ENCODE data around the gene CRTC3.
"Not testable (repeated sequence)": the region's sequence is repeated elsewhere in the genome, so short reads cannot be mapped to it uniquely, and the experiment has no call there.

CRTC3 gene

DNA sequence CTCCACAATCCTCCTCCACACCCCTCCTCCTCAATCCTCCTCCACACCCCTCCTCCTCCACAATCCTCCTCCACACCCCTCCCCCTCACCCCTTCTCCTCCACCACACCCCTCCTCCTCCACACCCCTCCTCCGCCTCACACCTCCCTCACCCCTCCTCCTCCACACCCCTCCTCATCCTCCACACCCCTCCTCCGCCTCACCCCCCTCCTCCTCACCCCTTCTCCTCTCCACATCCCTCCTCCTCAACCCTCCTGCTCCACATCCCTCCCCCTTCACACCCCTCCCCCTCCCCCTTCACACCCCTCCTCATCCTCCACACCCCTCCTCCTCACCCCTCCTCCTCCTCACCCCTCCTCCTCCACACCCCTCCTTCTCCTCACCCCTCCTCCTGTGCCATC, 117.6 kb downstream of the CRTC3 start:
- TF ChIP-seq, protein P1, sequence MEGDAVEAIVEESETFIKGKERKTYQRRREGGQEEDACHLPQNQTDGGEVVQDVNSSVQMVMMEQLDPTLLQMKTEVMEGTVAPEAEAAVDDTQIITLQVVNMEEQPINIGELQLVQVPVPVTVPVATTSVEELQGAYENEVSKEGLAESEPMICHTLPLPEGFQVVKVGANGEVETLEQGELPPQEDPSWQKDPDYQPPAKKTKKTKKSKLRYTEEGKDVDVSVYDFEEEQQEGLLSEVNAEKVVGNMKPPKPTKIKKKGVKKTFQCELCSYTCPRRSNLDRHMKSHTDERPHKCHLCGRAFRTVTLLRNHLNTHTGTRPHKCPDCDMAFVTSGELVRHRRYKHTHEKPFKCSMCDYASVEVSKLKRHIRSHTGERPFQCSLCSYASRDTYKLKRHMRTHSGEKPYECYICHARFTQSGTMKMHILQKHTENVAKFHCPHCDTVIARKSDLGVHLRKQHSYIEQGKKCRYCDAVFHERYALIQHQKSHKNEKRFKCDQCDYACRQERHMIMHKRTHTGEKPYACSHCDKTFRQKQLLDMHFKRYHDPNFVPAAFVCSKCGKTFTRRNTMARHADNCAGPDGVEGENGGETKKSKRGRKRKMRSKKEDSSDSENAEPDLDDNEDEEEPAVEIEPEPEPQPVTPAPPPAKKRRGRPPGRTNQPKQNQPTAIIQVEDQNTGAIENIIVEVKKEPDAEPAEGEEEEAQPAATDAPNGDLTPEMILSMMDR (IDR thresholded peaks at IDR 0.05; ENCODE audit: insufficient read depth, missing control alignments) = no peak
- no peak for DNase-seq (ENCODE audit: insufficient read length, low spot score)
- no peak for FAIRE-seq

- no peak for FAIRE-seq
- DNase-seq (ENCODE audit: insufficient read length, low spot score) = peak; percentile 51
- TF ChIP-seq, protein P1 (IDR thresholded peaks at IDR 0.05; ENCODE audit: insufficient read depth, missing control alignments) = peak; percentile 93
These were observed 118.7 kb downstream of the CRTC3 start for GRCh38 chr15:90648137-90649070.

DNA sequence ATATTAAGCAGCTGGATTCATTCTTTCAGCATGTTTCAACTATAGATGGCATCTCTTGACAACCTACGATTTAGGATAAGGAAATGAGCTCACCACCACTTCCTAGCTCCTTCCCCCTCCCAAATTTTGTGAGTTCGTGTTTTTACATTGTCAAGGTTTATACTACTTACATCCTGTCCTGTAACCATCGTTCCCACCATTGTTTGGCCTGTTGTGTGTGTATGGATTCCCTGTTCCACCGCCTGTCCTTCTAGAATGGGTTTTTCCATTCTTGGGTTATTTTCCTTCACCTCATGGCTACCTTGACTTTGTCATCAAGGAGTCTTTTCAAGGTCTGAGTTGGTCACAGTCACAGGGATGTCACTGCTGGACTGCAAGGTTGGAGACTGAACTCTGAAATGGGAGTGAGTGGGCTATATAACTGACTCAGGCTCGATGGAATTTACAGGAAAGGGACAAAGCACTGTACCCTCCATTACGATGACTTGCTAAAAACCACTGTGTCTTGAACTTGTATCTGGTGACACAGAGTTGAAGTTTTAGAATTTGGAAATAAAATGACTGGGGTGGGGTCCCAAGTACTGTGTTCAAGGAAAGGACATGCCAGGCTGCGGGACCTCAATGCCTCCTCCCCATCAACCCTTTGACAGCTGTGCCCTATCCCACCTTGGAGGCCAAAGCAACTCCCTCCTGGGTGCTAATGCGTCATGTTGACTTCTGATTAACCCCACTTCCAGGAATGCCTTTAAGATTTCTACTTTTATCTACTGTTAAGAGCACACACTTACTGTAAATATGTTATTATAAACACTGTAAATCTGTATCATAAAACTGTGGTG, 120.6 kb downstream of the CRTC3 start:
- no peak for FAIRE-seq
- no peak for DNase-seq (ENCODE audit: insufficient read length, low spot score)
- TF ChIP-seq, protein P1 (IDR thresholded peaks at IDR 0.05; ENCODE audit: insufficient read depth, missing control alignments) = no peak

DNA sequence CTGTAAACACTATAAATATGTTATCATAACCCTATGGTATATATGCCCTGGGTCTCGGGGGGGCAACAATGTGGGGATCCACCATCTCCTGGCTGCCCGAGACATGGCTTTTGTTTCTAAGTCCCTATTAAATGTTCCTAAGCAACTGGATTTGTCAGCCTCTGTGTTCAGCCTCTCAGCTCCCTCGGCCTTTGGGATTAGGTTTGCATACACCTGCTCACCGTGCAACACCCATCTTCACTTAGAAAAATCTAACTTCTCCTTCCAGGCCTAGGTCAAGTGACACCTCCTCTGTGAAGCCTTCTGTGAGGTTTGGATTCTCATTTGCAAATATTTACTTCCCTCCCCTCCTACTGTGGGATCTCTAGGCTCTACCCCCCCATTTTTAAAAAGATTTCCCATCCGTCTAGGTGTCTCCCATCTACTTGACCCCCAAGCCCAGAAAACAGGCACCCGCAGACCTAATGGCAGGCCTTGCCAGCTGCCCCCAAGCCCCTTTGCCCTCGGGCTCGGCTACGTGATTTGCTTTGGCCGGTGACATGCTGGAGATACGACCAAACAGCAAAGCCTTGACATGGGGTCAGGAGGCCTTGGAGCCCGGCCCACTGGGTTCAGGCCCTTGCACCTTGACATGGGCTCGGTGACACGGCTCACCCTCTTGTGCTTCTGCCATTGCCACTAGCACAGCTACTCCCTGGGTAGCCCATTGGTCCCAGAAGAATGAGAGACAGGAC, 121.4 kb downstream of the CRTC3 start:
- DNase-seq (ENCODE audit: insufficient read length, low spot score) (peak; percentile 35), FAIRE-seq (peak; percentile 68)
- TF ChIP-seq, protein P1 (IDR thresholded peaks at IDR 0.05; ENCODE audit: insufficient read depth, missing control alignments) = no peak

DNA sequence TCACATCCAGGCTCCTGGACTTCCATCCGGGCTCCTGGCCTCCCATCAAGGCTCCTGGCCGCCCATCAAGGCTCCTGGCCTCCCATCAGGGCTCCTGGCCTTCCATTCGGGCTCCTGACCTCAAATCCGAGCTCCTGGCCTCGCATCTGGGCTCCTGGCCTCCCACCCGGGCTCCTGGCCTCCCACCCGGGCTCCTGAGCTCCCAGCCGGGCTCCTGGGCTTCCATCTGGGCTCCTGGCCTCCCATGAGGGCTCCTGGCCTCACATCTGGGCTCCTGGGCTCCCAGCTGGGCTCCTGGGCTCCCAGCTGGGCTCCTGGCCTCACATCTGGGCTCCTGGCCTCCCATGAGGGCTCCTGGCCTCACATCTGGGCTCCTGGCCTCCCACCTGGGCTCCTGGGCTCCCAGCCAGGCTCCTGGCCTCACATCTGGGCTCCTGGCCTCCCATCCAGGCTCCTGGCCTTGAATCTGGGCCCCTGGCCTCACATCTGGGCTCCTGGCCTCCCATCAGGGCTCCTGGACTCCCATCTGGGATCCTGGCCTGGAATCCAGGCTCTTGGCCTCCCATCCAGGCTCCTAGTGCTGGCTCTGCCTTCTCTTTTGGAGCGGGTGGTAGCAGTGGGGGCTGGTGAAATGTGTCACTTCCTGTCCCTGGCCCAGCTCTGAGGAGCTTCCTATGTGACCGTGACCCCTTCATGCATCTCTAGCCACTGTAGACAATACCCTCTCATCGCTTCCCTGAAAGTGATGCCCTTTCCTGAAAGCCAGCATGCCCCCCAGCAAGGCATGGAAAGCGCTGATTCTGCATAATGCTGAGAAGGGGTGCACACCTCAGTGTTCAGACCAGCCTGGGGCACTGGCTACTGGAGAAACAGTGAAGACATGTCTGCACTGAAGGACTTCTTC, 124.8 kb downstream of the CRTC3 start:
- no peak for FAIRE-seq
- TF ChIP-seq, protein P1 (IDR thresholded peaks at IDR 0.05; ENCODE audit: insufficient read depth, missing control alignments) = no peak
- DNase-seq (ENCODE audit: insufficient read length, low spot score) = no peak

DNA sequence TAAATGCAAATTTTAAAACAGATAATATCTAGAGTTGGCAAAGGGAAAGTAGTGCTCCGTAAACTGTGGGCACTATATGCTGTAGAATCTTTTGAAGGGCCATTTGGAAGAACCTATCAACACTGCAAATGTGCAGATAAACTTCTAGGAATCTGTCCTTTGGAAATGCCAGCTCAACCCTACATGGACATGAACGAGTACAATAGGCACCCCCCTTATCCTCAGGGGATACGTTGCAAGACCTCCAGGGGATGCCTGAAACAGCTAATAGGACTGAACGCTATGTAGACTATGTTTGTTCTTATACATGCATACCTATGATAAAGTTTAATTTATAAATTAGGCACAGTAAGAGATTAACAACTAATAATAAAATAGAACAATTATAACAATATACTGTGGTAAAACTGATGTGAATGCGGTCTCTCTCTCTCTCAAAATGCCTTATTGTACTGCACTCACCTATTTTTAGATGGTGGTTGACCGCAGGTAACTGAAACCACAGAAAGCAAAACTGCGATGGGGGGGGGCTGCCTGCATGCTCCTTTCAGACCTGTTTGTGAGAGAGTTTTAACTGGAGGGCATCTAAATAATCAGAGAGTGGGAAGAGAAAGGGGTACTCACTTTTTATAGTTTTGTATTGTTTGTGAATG, 127.9 kb downstream of the CRTC3 start:
- FAIRE-seq; DNase-seq (ENCODE audit: insufficient read length, low spot score): not testable (repeated sequence)

Data from D721Med (cell line).